Stomach smooth muscle (tissue), 2 donors: ENCODE data around the gene CDYL.
A peak's percentile ranks its signal among the peaks of the same experiment; 100 is the strongest.

ENCODE experiments used
- H3K27ac ChIP-seq: one replicate; pipeline ENCODE4 v1.7.0; 2013; ENCODE audit warnings: mild to moderate bottlenecking, low read length, inconsistent platforms
- H3K27me3 ChIP-seq, 2 donors: one replicate each; pipeline ENCODE4 v1.7.0; 2013; ENCODE audit warnings: low read length in 2 of 2; ENCODE audit not compliant: insufficient read depth in 2 of 2, control insufficient read depth in 1 of 2
- H3K36me3 ChIP-seq, 2 donors: one replicate each; pipeline ENCODE4 v1.7.0; 2013; ENCODE audit warnings: low read length in 2 of 2; ENCODE audit not compliant: control insufficient read depth in 2 of 2, insufficient read depth in 2 of 2
- H3K4me1 ChIP-seq: one replicate; pipeline ENCODE4 v1.7.0; 2013; ENCODE audit warnings: low read length; ENCODE audit not compliant: control insufficient read depth, insufficient read depth
- H3K4me3 ChIP-seq, 2 donors: one replicate each; pipeline ENCODE4 v1.7.0; 2013; ENCODE audit warnings: low read length in 2 of 2
- H3K9ac ChIP-seq, 2 donors: one replicate each; pipeline ENCODE4 v1.7.0; 2013; ENCODE audit warnings: low read length in 2 of 2, mild to moderate bottlenecking in 1 of 2
- H3K9me3 ChIP-seq, 2 donors: one replicate each; pipeline ENCODE4 v1.7.0; 2013; ENCODE audit warnings: low read length in 2 of 2; ENCODE audit not compliant: control insufficient read depth in 2 of 2
- donor health status: healthy.
- donor health status: Pancreatic carcinoma.

CDYL gene

DNA sequence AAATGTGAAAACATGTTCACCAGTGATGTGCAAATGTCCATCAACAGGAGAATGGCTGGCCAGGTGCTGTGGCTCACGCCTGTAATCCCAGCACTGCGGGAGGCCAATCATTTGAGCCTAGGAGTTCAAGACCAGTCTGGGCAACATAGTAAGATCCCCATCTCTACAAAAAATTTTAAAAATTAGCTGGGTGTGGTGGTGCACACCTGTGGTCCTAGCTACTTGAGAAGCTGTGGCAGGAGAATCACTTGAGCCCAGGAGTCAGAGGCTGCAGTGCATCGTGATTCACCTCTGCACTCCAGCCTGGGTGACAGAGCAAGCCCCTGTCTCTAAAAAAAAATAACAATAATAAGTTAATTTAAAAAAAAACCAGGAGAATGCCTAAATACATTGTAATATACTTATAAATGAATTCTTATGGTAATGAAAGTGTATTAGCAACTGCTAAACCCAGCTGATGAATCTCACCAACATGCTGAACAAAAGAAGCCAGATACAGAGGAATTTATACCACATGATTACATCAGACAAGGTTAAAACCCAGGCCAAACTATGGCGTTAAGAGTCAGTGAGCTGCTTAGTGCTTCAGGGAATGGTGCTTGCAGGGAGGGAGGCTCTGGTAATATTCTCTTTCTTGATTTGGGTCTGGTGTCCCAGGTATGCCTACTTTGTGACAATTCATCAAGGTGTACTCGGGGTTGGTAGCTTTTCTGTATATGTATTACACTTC lies 191.3 kb downstream of the CDYL start:
- H3K36me3 ChIP-seq, result no peaks in the 10 kb centered on the region
- no peaks in the 10 kb centered on the region for H3K27me3 ChIP-seq
- no peak overlapping the region for H3K9ac ChIP-seq
- peaks cover 23% of the 10 kb centered on the region for H3K4me1 ChIP-seq
- H3K27ac ChIP-seq, result no peak overlapping the region
- H3K9me3 ChIP-seq, result no peaks in the 10 kb centered on the region
- H3K4me3 ChIP-seq, result no peak overlapping the region

GRCh38 chr6:4969609-4970285 lies 193.5 kb downstream of the CDYL start:
- Histone ChIP-seq H3K4me1 (peaks cover 34% of the 10 kb centered on the region), H3K27ac (no peak overlapping the region), H3K9me3 (no peaks in the 10 kb centered on the region), H3K4me3 (no peak overlapping the region), H3K36me3 (no peaks in the 10 kb centered on the region), H3K9ac (no peak overlapping the region), H3K27me3 (no peaks in the 10 kb centered on the region)

- Histone ChIP-seq H3K27ac (peak overlapping the region; percentile 24), H3K27me3 (no peaks in the 10 kb centered on the region), H3K36me3 (no peaks in the 10 kb centered on the region), H3K9ac (no peak overlapping the region), H3K4me1 (peaks cover 25% of the 10 kb centered on the region), H3K9me3 (no peaks in the 10 kb centered on the region), H3K4me3 (no peak overlapping the region)
Measured at GRCh38 chr6:4970739-4971395, 194.7 kb downstream of the CDYL start.

GRCh38 chr6:4971851-4972250 lies 195.6 kb downstream of the CDYL start:
- H3K36me3 ChIP-seq, result no peaks in the 10 kb centered on the region
- H3K4me1 ChIP-seq, result peaks cover 21% of the 10 kb centered on the region
- H3K4me3 ChIP-seq, result no peak overlapping the region
- no peak overlapping the region for H3K9ac ChIP-seq
- no peaks in the 10 kb centered on the region for H3K9me3 ChIP-seq
- peak overlapping the region; percentile 18 for H3K27ac ChIP-seq
- no peaks in the 10 kb centered on the region for H3K27me3 ChIP-seq

DNA sequence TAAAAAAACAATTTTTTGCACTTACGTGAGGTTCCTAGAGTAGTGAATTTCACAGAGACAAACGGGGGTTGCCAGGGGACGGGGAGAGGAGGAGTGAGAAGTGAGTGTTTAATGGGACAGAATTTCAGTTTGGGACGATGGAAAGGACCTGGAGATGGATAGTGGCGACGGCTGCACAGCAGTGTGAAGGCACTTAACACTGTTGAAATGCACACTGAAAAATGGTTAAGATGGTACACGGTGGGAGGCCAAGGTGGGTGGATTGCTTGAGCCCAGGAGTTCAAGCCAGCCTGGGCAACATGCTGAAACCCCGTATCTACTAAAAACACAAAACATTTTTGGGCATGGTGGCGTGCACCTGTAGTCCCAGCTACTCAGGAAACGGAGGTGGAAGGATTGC lies 196.2 kb downstream of the CDYL start:
- no peak overlapping the region for H3K27ac ChIP-seq
- H3K9ac ChIP-seq, result no peak overlapping the region
- H3K9me3 ChIP-seq, result no peaks in the 10 kb centered on the region
- H3K36me3 ChIP-seq, result no peaks in the 10 kb centered on the region
- peaks cover 21% of the 10 kb centered on the region for H3K4me1 ChIP-seq
- no peak overlapping the region for H3K4me3 ChIP-seq
- H3K27me3 ChIP-seq, result no peaks in the 10 kb centered on the region

DNA sequence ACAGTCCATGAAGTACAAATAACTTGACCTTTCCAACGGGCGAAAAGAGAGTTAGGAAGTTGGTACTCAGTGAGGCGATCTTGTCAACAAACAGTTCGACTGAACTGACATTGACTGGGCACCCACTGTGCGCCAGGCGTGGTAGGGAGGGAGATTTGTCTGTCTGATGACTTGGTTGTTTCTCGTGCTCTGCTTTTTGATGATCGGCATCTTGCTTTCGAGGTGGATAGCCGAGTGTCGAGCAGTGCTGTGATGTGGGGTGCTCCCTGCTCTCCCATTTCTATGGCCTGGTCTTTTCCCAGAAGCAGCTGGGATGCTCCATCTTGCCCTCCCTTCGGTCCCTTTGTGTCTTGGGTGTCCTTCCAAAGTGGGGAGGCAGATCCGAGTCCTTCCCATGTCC lies 197.2 kb downstream of the CDYL start:
- H3K9me3 ChIP-seq, result no peaks in the 10 kb centered on the region
- H3K9ac ChIP-seq, result no peak overlapping the region
- H3K4me1 ChIP-seq, result peaks cover 21% of the 10 kb centered on the region
- no peaks in the 10 kb centered on the region for H3K27me3 ChIP-seq
- H3K4me3 ChIP-seq, result no peak overlapping the region
- no peaks in the 10 kb centered on the region for H3K36me3 ChIP-seq
- peak overlapping the region; percentile 78 for H3K27ac ChIP-seq

- no peak overlapping the region for H3K4me3 ChIP-seq
- peaks cover 21% of the 10 kb centered on the region for H3K4me1 ChIP-seq
- peaks cover 1 to 4% of the 10 kb centered on the region in 2 donors for H3K9me3 ChIP-seq
- H3K9ac ChIP-seq, result peak overlapping the region; percentile 44 to 47
- H3K27me3 ChIP-seq, result no peaks in the 10 kb centered on the region
- H3K36me3 ChIP-seq, result no peaks in the 10 kb centered on the region
- H3K27ac ChIP-seq, result peak overlapping the region; percentile 78
Measured at GRCh38 chr6:4973982-4974745, 198.0 kb downstream of the CDYL start.

GRCh38 chr6:4974962-4975361 lies 198.8 kb downstream of the CDYL start:
- H3K4me3 ChIP-seq, result no peak overlapping the region
- peaks cover 21% of the 10 kb centered on the region for H3K4me1 ChIP-seq
- peak overlapping the region; percentile 78 for H3K27ac ChIP-seq
- peaks cover 6 to 8% of the 10 kb centered on the region in 2 donors for H3K9me3 ChIP-seq
- H3K27me3 ChIP-seq, result no peaks in the 10 kb centered on the region
- H3K36me3 ChIP-seq, result no peaks in the 10 kb centered on the region
- H3K9ac ChIP-seq, result peak overlapping the region in 1 of 2 donors; percentile 44

GRCh38 chr6:4975506-4975905 lies 199.3 kb downstream of the CDYL start:
- Histone ChIP-seq H3K4me3 (no peak overlapping the region), H3K27me3 (no peaks in the 10 kb centered on the region), H3K27ac (no peak overlapping the region)

GRCh38 chr6:4977468-4977867 lies 201.3 kb downstream of the CDYL start:
- H3K36me3 ChIP-seq, result no peaks in the 10 kb centered on the region
- H3K9me3 ChIP-seq, result peaks cover 6 to 8% of the 10 kb centered on the region in 2 donors
- no peak overlapping the region for H3K4me3 ChIP-seq
- peaks cover 13% of the 10 kb centered on the region for H3K4me1 ChIP-seq
- H3K27ac ChIP-seq, result no peak overlapping the region
- H3K27me3 ChIP-seq, result no peaks in the 10 kb centered on the region
- H3K9ac ChIP-seq, result no peak overlapping the region

More at GRCh38 chr6:4975506-4975905, 199.3 kb downstream of the CDYL start:
- Histone ChIP-seq H3K9me3 (peaks cover 6 to 8% of the 10 kb centered on the region in 2 donors), H3K4me1 (peaks cover 19% of the 10 kb centered on the region), H3K9ac (no peak overlapping the region), H3K36me3 (no peaks in the 10 kb centered on the region)
